H9 (cell line): ENCODE measurements around the gene BPIFB6. TPM values are rescaled to one million over a fixed set of nuclear protein-coding genes. Genes with fewer than 3 reads are reported as not detected.

Source experiments
- DNase-seq: peaks from one replicate; pipeline ENCODE4 v3.0.0-alpha.2; 2017
- H2AFZ ChIP-seq: one replicate; pipeline ENCODE4 v1.6.1; 2013; ENCODE audit warnings: mild to moderate bottlenecking, low read length, control low read depth, moderate library complexity
- H2AK5ac ChIP-seq: 2 replicates; pipeline ENCODE4 v1.6.1; 2013; ENCODE audit warnings: low read length, control low read depth, mixed read lengths; ENCODE audit not compliant: insufficient read length
- H2BK120ac ChIP-seq: one replicate; pipeline ENCODE4 v1.6.1; 2013; ENCODE audit warnings: low read depth, mild to moderate bottlenecking, low read length, control low read depth, inconsistent platforms; ENCODE audit not compliant: poor library complexity, severe bottlenecking
- H2BK12ac ChIP-seq: 2 replicates; pipeline ENCODE4 v1.6.1; 2013; ENCODE audit warnings: low read length, control low read depth, mixed read lengths, low read depth; ENCODE audit not compliant: insufficient read length
- H2BK15ac ChIP-seq: 2 replicates; pipeline ENCODE4 v1.6.1; 2013; ENCODE audit warnings: low read depth, low read length, control low read depth
- H2BK20ac ChIP-seq: one replicate; pipeline ENCODE4 v1.6.1; 2013; ENCODE audit warnings: low read depth, mild to moderate bottlenecking, low read length, control low read depth, inconsistent platforms; ENCODE audit not compliant: poor library complexity, severe bottlenecking
- H2BK5ac ChIP-seq: 2 replicates; pipeline ENCODE4 v1.6.1; 2013; ENCODE audit warnings: low read length, control low read depth, mixed read lengths; ENCODE audit not compliant: insufficient read length
- H3K14ac ChIP-seq: 2 replicates; pipeline ENCODE4 v1.6.1; 2013; ENCODE audit warnings: low read length, control low read depth; ENCODE audit not compliant: insufficient read depth
- H3K18ac ChIP-seq: 2 replicates; pipeline ENCODE4 v1.6.1; 2013; ENCODE audit warnings: low read depth, mild to moderate bottlenecking, mixed read lengths, low read length, control low read depth; ENCODE audit not compliant: insufficient read length
- H3K23ac ChIP-seq: 2 replicates; pipeline ENCODE4 v1.6.1; 2013; ENCODE audit warnings: low read length, control low read depth, mixed read lengths, low read depth; ENCODE audit not compliant: insufficient read length
- H3K23me2 ChIP-seq: 2 replicates; pipeline ENCODE4 v1.6.1; 2013; ENCODE audit warnings: low read depth, mild to moderate bottlenecking, mixed read lengths, low read length, control low read depth; ENCODE audit not compliant: insufficient read length, poor library complexity, severe bottlenecking
- H3K27ac ChIP-seq: 2 replicates; pipeline ENCODE4 v1.5.1; 2013; ENCODE audit warnings: low read length, control low read depth, mixed read lengths, low read depth; ENCODE audit not compliant: insufficient read length
- H3K27me3 ChIP-seq: 2 replicates; pipeline ENCODE4 v1.6.1; 2013; ENCODE audit warnings: low read length, control low read depth, inconsistent platforms; ENCODE audit not compliant: insufficient read depth
- H3K4ac ChIP-seq: 2 replicates; pipeline ENCODE4 v1.6.1; 2013; ENCODE audit warnings: low read depth, mild to moderate bottlenecking, control low read depth, inconsistent platforms, low read length, moderate library complexity
- H3K4me1 ChIP-seq: 2 replicates; pipeline ENCODE4 v1.6.1; 2013; ENCODE audit warnings: low read length, control low read depth, inconsistent platforms; ENCODE audit not compliant: insufficient read depth
- H3K4me2 ChIP-seq: 2 replicates; pipeline ENCODE4 v1.6.1; 2013; ENCODE audit warnings: low read length, control low read depth, mixed read lengths; ENCODE audit not compliant: insufficient read length, insufficient read depth
- H3K56ac ChIP-seq: 2 replicates; pipeline ENCODE4 v1.6.1; 2013; ENCODE audit warnings: low read depth, mild to moderate bottlenecking, mixed read lengths, low read length, control low read depth; ENCODE audit not compliant: insufficient read length
- H3K79me1 ChIP-seq: 2 replicates; pipeline ENCODE4 v1.6.1; 2013; ENCODE audit warnings: low read depth, mild to moderate bottlenecking, moderate library complexity, low read length, control low read depth, inconsistent platforms; ENCODE audit not compliant: insufficient read depth, poor library complexity, severe bottlenecking
- H3K79me2 ChIP-seq: 2 replicates; pipeline ENCODE4 v1.6.1; 2013; ENCODE audit warnings: low read length, control low read depth, inconsistent platforms; ENCODE audit not compliant: insufficient read depth
- H3K9ac ChIP-seq: 2 replicates; pipeline ENCODE4 v1.6.1; 2013; ENCODE audit warnings: low read length, control low read depth, mixed read lengths; ENCODE audit not compliant: insufficient read length; ENCODE audit errors: extremely low read depth
- H3K9me3 ChIP-seq: one replicate; pipeline ENCODE4 v1.6.1; 2013; ENCODE audit warnings: low read depth, low read length, inconsistent platforms; ENCODE audit not compliant: control insufficient read depth
- H3T11ph ChIP-seq: one replicate; pipeline ENCODE4 v1.6.1; 2013; ENCODE audit warnings: mild to moderate bottlenecking, low read length, control low read depth, inconsistent platforms
- H4K20me1 ChIP-seq: one replicate; pipeline ENCODE4 v1.6.1; 2013; ENCODE audit not compliant: control insufficient read depth, insufficient read length, insufficient read depth
- H4K5ac ChIP-seq: 2 replicates; pipeline ENCODE4 v1.6.1; 2013; ENCODE audit warnings: low read depth, mild to moderate bottlenecking, mixed read lengths, low read length, control low read depth; ENCODE audit not compliant: insufficient read length
- H4K8ac ChIP-seq: replicated peaks from 2 replicates; pipeline ENCODE4 v1.6.1; 2013; ENCODE audit warnings: low read length, control low read depth, mixed read lengths, low read depth; ENCODE audit not compliant: insufficient read length
- H4K91ac ChIP-seq: 2 replicates; pipeline ENCODE4 v1.6.1; 2013; ENCODE audit warnings: low read depth, mild to moderate bottlenecking, moderate library complexity, mixed read lengths, low read length, control low read depth; ENCODE audit not compliant: insufficient read length
- H3K27ac Mint-ChIP-seq, 3 experiments: 2 replicates in 2 of 3; 3 replicates in 1 of 3; pipeline ENCODE4 v1.8.0; 2020 to 2021; ENCODE audit warnings: mixed read lengths in 3 of 3, mild to moderate bottlenecking in 1 of 3, moderate library complexity in 1 of 3
- H3K27me3 Mint-ChIP-seq: 2 replicates; pipeline ENCODE4 v1.8.0; 2021; ENCODE audit warnings: low read depth, mild to moderate bottlenecking, moderate library complexity, mixed read lengths
- H3K36me3 Mint-ChIP-seq, 3 experiments: 2 replicates in 2 of 3; 3 replicates in 1 of 3; pipeline ENCODE4 v1.8.0; 2020 to 2021; ENCODE audit warnings: low read depth in 3 of 3, mixed read lengths in 3 of 3; ENCODE audit not compliant: insufficient read depth in 1 of 3
- H3K4me1 Mint-ChIP-seq, 2 experiments: 2 replicates each; pipeline ENCODE4 v1.8.0; 2020; ENCODE audit warnings: mixed read lengths in 2 of 2
- H3K4me3 Mint-ChIP-seq, 2 experiments: 2 replicates in 1 of 2; 3 replicates in 1 of 2; pipeline ENCODE4 v1.8.0; 2020 to 2021; ENCODE audit warnings: mild to moderate bottlenecking in 2 of 2, mixed read lengths in 2 of 2, moderate library complexity in 1 of 2
- H3K9me3 Mint-ChIP-seq, 2 experiments: 2 replicates in 1 of 2; 3 replicates in 1 of 2; pipeline ENCODE4 v1.8.0; 2020; ENCODE audit warnings: mild to moderate bottlenecking in 2 of 2, mixed read lengths in 2 of 2, moderate library complexity in 1 of 2
- WGBS: extraction: QIAGEN DNeasy Blood & Tissue Kit; methylation state at CpG from one replicate; pipeline ENCODE4 v1.1.7; 2013; ENCODE audit warnings: missing lambda C conversion rate, low lambda C conversion rate, mixed read lengths; ENCODE audit not compliant: insufficient read length; ENCODE audit errors: extremely low coverage; 5-methylcytosine and 5-hydroxymethylcytosine counted together
- total RNA-seq: library from RNA; stranded (reverse); gene quantifications from 2 replicates; pipeline ENCODE4 v1.2.1, GENCODE V29; 2021
- TF ChIP-seq, protein P1 (sequence below): fragments of 200-600 bp; sonication (generic); conservative IDR thresholded peaks from 3 replicates; pipeline ENCODE4 v1.8.0; 2021; ENCODE audit warnings: antibody characterized with exemption, mild to moderate bottlenecking

The BPIFB6 gene
- total RNA-seq, 1 experiment from 2014 or later = not detected

DNA sequence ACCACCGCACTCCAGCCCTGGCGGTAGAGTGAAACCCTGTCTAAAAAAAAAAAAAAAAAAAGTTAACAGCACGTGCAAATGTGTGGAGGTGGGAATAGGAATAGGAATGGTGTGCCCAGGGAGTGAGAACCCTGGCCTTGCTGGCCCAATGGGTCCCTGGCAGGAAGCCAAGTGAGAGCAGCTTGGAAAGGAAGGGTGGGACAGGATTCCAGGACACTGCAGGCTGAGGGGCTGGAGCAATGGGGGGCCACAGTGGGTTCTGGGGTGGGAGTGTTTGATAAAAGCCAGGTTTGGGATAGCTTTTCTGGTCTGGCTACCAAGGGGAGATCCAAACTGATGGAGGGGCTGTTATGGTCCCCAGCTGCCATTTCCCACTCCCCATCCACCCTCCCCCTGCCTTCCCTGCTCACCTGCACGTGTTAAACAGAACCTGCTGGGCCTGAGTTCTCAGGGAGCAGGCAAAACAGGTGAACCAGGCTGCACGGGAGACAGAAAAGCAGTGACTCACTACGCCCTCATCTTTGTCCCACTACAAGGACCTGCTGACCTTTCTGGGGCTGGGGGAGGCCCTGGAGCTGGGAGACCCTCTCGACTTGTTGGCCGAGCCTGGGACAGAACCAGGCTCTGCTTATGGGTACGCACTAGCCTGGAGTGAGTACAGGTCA is 30.5 kb upstream of the BPIFB6 start:
- Histone ChIP-seq H2AFZ (no peak overlapping the region), H3T11ph (no peak overlapping the region), H2BK5ac (no peak overlapping the region), H3K9me3 (no peaks in the 10 kb centered on the region), H3K27ac (no peak overlapping the region), H3K23ac (no peak overlapping the region), H3K79me2 (no peaks in the 10 kb centered on the region), H3K4me1 (no peaks in the 10 kb centered on the region), H4K91ac (no peak overlapping the region), H2BK20ac (no peak overlapping the region), H4K20me1 (no peaks in the 10 kb centered on the region), H3K4me2 (no peak overlapping the region), H3K9ac (no peak overlapping the region), H3K27me3 (no peaks in the 10 kb centered on the region), H2BK12ac (no peak overlapping the region), H3K56ac (no peak overlapping the region), H2BK15ac (no peak overlapping the region), H3K4ac (no peak overlapping the region), H3K14ac (no peak overlapping the region), H3K18ac (no peak overlapping the region), H3K23me2 (no peaks in the 10 kb centered on the region), H4K5ac (no peak overlapping the region), H2AK5ac (no peak overlapping the region), H2BK120ac (no peak overlapping the region), H3K79me1 (no peaks in the 10 kb centered on the region), H4K8ac (no peak overlapping the region)
- Mint-ChIP-seq H3K4me3 (no peak overlapping the region; a peak in 1 of 5 replicates), H3K27me3 (peaks cover 11% of the 10 kb centered on the region), H3K36me3 (peaks cover 0 to 4% (median 0%) of the 10 kb centered on the region in 3 experiments; a peak in 3 of 7 replicates), H3K27ac (peak overlapping the region in 1 of 3 experiments; percentile 54; a peak in 2 of 7 replicates), H3K4me1 (0 out of 4 replicates have a peak, but pooled peaks cover 0 to 2% of the 10 kb centered on the region in 2 experiments), H3K9me3 (peaks cover 5% of the 10 kb centered on the region in 2 experiments; a peak in 3 of 5 replicates)
- WGBS = no CpG with 5 or more reads among the region's 9 CpGs
- TF ChIP-seq, protein P1, sequence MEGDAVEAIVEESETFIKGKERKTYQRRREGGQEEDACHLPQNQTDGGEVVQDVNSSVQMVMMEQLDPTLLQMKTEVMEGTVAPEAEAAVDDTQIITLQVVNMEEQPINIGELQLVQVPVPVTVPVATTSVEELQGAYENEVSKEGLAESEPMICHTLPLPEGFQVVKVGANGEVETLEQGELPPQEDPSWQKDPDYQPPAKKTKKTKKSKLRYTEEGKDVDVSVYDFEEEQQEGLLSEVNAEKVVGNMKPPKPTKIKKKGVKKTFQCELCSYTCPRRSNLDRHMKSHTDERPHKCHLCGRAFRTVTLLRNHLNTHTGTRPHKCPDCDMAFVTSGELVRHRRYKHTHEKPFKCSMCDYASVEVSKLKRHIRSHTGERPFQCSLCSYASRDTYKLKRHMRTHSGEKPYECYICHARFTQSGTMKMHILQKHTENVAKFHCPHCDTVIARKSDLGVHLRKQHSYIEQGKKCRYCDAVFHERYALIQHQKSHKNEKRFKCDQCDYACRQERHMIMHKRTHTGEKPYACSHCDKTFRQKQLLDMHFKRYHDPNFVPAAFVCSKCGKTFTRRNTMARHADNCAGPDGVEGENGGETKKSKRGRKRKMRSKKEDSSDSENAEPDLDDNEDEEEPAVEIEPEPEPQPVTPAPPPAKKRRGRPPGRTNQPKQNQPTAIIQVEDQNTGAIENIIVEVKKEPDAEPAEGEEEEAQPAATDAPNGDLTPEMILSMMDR = no peak
- no peak for DNase-seq
